Ovary (tissue), 9 donors: ENCODE results near the gene KLHL18. TPM values are rescaled to one million over a fixed set of nuclear protein-coding genes. Genes with fewer than 3 reads are reported as not detected.

Experiments
- DNase-seq, 5 donors: peaks; one replicate each; pipeline ENCODE4 v3.0.0-alpha.2; 2019 to 2020
- H3K27ac ChIP-seq, 2 donors: fragments of 200-600 bp; one replicate each; pipeline versions ENCODE4 v1.5.1 to v1.8.0; 2019 to 2022
- H3K27me3 ChIP-seq: fragments of 200-600 bp; one replicate; pipeline ENCODE4 v1.8.0; 2022
- H3K36me3 ChIP-seq: fragments of 200-600 bp; sonication (generic); one replicate; pipeline ENCODE4 v1.5.1; 2019
- H3K4me1 ChIP-seq: one replicate; pipeline ENCODE4 v1.8.1; 2013; ENCODE audit warnings: mild to moderate bottlenecking, moderate library complexity; ENCODE audit not compliant: insufficient read depth
- H3K4me3 ChIP-seq: fragments of 200-600 bp; sonication (generic); one replicate; pipeline ENCODE4 v1.5.1; 2017
- H3K9me3 ChIP-seq, 2 donors: fragments of 200-600 bp in 1 of 2; sonication (generic) in 1 of 2; one replicate each; pipeline versions ENCODE4 v1.5.1 to v1.8.1; 2013 to 2019; ENCODE audit warnings: mild to moderate bottlenecking in 1 of 2, moderate library complexity in 1 of 2
- CTCF ChIP-seq, 3 donors: fragments of 450-650 bp in 2 of 3; fragments of 200-600 bp in 1 of 3; IDR thresholded peaks; one replicate each; pipeline versions ENCODE4 v1.5.1 to v1.8.0; 2016 to 2022; ENCODE audit warnings: antibody characterized with exemption in 3 of 3, mild to moderate bottlenecking in 1 of 3
- EP300 ChIP-seq: sonication (generic); formaldehyde crosslinking; IDR thresholded peaks from one replicate; pipeline ENCODE4 v1.6.1; 2017; ENCODE audit warnings: antibody characterized with exemption
- POLR2A ChIP-seq: fragments of 450-650 bp; IDR thresholded peaks from one replicate; pipeline ENCODE4 v1.6.1; 2017; ENCODE audit warnings: antibody characterized with exemption, mild to moderate bottlenecking, moderate library complexity
- WGBS, 3 donors: extraction: QIAGEN DNeasy Blood & Tissue Kit in 1 of 3; methylation state at CpG; one replicate each; pipeline versions ENCODE4 v1.1.5 to v1.1.7; 2013 to 2017; 5-methylcytosine and 5-hydroxymethylcytosine counted together
- intact Hi-C, 4 donors: fragments of 100-400 bp; cut with DNase I; formaldehyde crosslinking; loops; one replicate each; pipeline versions ENCODE4 v1.11.0 to v1.15.1; 2022 to 2023
- polyA plus RNA-seq, 2 donors: library from polyadenylated mRNA; stranded (reverse); fragments of 200-250 nt in 1 of 2; fragments of 350-450 nt in 1 of 2; fragmentation: Illumina TruSeq in 1 of 2; extraction: RNeasy Lipid Tissue Mini Kit (QIAGEN cat#74804) in 1 of 2; gene quantifications; one replicate each; pipeline ENCODE4 v1.2.3, GENCODE V29; 2013 to 2014
- total RNA-seq, 7 donors: library from RNA; depleted of rRNA in 2 of 7; stranded (reverse); fragments of >200 nt in 2 of 7; fragmentation: NEBNext Ultra II Directional in 3 of 7; extraction: Animal tissue kit (Norgen Biotek cat#: 25700) in 3 of 7; gene quantifications; one replicate each; pipeline versions ENCODE4 v1.1.0 to v1.2.4, GENCODE V29; 2016 to 2023
- donor health status: DM: no; HTN: no; CAD: no; lungs with moderate emphysema.
- donor health status: DM: no; HTN: no; CAD: no.
- donor health status: Bipolar disorder and iron deficiency.
- donor health status: DM: yes; HTN: yes; CAD: no.
- donor health status: DM: no; HTN: no; CAD: no.
- donor health status: DM: yes; HTN: yes; CAD: no.

KLHL18 gene
- total and polyA plus RNA-seq, 9 donors = 6.2 to 23.7 (median 13.5) TPM

- intact Hi-C loops = no loop called here
Measured at GRCh38 chr3:47376393-47376792, 93.6 kb downstream of the KLHL18 start.

DNA sequence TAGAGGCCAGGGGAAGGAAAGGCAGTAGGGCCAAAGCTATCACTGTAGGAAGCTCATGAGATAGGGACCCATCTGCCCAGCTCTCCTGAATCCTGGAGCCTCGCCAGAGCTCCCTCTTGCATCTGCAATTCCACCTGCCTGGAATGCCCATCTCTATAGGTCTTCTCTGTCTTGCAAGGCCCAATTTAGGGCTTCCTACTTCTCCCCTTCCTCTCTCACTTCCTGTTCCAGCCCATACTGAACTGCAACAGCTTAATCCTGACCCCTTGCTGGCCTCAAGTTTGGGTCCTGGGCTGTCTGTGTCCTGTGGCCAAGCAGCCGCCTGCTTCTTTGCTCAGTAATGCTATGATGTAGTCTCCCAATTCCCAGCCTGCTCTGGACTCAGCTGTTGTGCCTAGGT, 94.4 kb downstream of the KLHL18 start:
- no peaks in the 10 kb centered on the region for H3K27me3 ChIP-seq
- H3K36me3 ChIP-seq = no peaks in the 10 kb centered on the region
- H3K4me1 ChIP-seq = peaks cover 6% of the 10 kb centered on the region
- H3K4me3 ChIP-seq = no peak overlapping the region
- WGBS, 3 donors = 84 to 92% (median 88%) methylated on average over 2 of the region's 2 CpGs
- intact Hi-C loops = no loop called here
- no peak overlapping the region for H3K27ac ChIP-seq
- TF ChIP-seq CTCF (IDR thresholded peaks at IDR 0.05) = no peak
- TF ChIP-seq EP300 = no peak
- no peak for TF ChIP-seq POLR2A
- no peak for DNase-seq
- H3K9me3 ChIP-seq = no peaks in the 10 kb centered on the region

More at GRCh38 chr3:47376393-47376792, 93.6 kb downstream of the KLHL18 start:
- Histone ChIP-seq H3K36me3 (no peaks in the 10 kb centered on the region), H3K9me3 (no peaks in the 10 kb centered on the region), H3K4me3 (no peak overlapping the region), H3K27me3 (no peaks in the 10 kb centered on the region), H3K27ac (no peak overlapping the region), H3K4me1 (peaks cover 4% of the 10 kb centered on the region)
- TF ChIP-seq CTCF (IDR thresholded peaks at IDR 0.05) (no peak), EP300 (no peak), POLR2A (no peak)
- WGBS, 3 donors = 75 to 86% (median 80%) methylated on average over 3 of the region's 3 CpGs
- DNase-seq = no peak

DNA sequence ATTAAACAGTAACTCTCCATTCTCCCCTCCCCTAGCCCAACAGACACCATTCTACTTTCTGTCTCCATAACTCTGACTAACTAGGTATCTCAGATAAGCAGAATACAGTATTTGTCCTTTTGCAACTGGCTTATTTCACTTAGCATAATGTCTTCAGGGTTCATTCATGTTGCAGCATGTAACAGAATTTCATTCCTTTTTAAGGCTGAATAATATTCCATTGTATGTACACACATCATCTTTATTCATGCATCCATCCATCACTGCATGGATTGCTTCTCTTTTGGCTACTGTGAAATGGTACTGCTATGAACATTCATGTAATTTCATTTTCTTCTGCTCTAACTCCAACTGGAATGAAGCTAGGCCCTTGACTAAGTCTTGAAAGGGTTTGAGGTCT, 96.1 kb downstream of the KLHL18 start:
- H3K4me3 ChIP-seq = no peak overlapping the region
- TF ChIP-seq CTCF (IDR thresholded peaks at IDR 0.05) (no peak), EP300 (no peak), POLR2A (no peak)
- no peaks in the 10 kb centered on the region for H3K27me3 ChIP-seq
- intact Hi-C loops = no loop called here
- H3K9me3 ChIP-seq = no peaks in the 10 kb centered on the region
- no peak for DNase-seq
- H3K36me3 ChIP-seq = no peaks in the 10 kb centered on the region
- H3K27ac ChIP-seq = peak overlapping the region in 1 of 2 donors; percentile 86
- H3K4me1 ChIP-seq = peaks cover 7% of the 10 kb centered on the region

- intact Hi-C loops = no loop called here
- Histone ChIP-seq H3K27ac (peak overlapping the region in 1 of 2 donors; percentile 86), H3K4me3 (peak overlapping the region; percentile 99), H3K9me3 (no peaks in the 10 kb centered on the region), H3K4me1 (peaks cover 7% of the 10 kb centered on the region), H3K36me3 (no peaks in the 10 kb centered on the region), H3K27me3 (no peaks in the 10 kb centered on the region)
- WGBS, 3 donors = 75 to 82% (median 77%) methylated on average over 19 of the region's 19 CpGs
- TF ChIP-seq EP300 (no peak), CTCF (IDR thresholded peaks at IDR 0.05) (no peak), POLR2A (no peak)
- DNase-seq = peak; percentile 18 to 50 (median 45)
Measured at GRCh38 chr3:47379411-47379899, 96.7 kb downstream of the KLHL18 start.
